H1 (cell line): ENCODE data around the gene NDST4. TPM values are rescaled to one million over a fixed set of nuclear protein-coding genes. Genes with fewer than 3 reads are reported as not detected.

Experiments used
- CTCF ChIA-PET: fragments of 300-600 bp; sonication (Branson Sonifier 250); formaldehyde crosslinking; loops from one replicate; lab custom pipeline; 2021; ENCODE audit not compliant: partially characterized antibody; lab: Charles Lee
- POLR2A ChIA-PET: fragments of 300-600 bp; sonication (Branson Sonifier 250); formaldehyde crosslinking; loops from one replicate; lab custom pipeline; 2021; ENCODE audit warnings: inconsistent platforms; ENCODE audit not compliant: partially characterized antibody; lab: Charles Lee
- DNase-seq, 2 experiments: peaks; one replicate each; pipeline versions ENCODE4 v3.0.0 to v3.0.0-alpha.2; 2010 to 2022; ENCODE audit warnings: low spot score in 2 of 2, low read depth in 1 of 2, mixed read lengths in 1 of 2
- FAIRE-seq: peaks from 2 replicates; lab custom pipeline; 2011; peaks lifted over from hg19 to GRCh38; lab: Jason Lieb, UNC
- H2AFZ ChIP-seq: 2 replicates; pipeline ENCODE4 v1.8.1; 2012; ENCODE audit warnings: low read length, inconsistent platforms
- H2AK5ac ChIP-seq: 2 replicates; pipeline ENCODE4 v1.6.1; 2013; ENCODE audit warnings: low read depth, low read length
- H2BK120ac ChIP-seq: replicated peaks from 2 replicates; pipeline ENCODE3; 2013; ENCODE audit warnings: low read depth, low read length, inconsistent platforms
- H2BK12ac ChIP-seq: 2 replicates; pipeline ENCODE4 v1.6.1; 2013; ENCODE audit warnings: low read depth, low read length
- H2BK15ac ChIP-seq: 2 replicates; pipeline ENCODE4 v1.6.1; 2013; ENCODE audit warnings: low read length
- H2BK20ac ChIP-seq: 2 replicates; pipeline ENCODE4 v1.6.1; 2013; ENCODE audit warnings: low read length
- H2BK5ac ChIP-seq: 2 replicates; pipeline ENCODE4 v1.6.1; 2013; ENCODE audit warnings: low read depth, low read length
- H3K14ac ChIP-seq: 2 replicates; pipeline ENCODE4 v1.6.1; 2013; ENCODE audit warnings: inconsistent platforms; ENCODE audit not compliant: insufficient read length
- H3K18ac ChIP-seq: 2 replicates; pipeline ENCODE4 v1.6.1; 2013; ENCODE audit warnings: low read length; ENCODE audit errors: extremely low read depth
- H3K23ac ChIP-seq: 2 replicates; pipeline ENCODE4 v1.6.1; 2013; ENCODE audit warnings: inconsistent platforms; ENCODE audit not compliant: insufficient read length
- H3K23me2 ChIP-seq: 2 replicates; pipeline ENCODE4 v1.6.1; 2013; ENCODE audit warnings: low read depth, low read length
- H3K27ac ChIP-seq: 2 replicates; pipeline ENCODE4 v1.6.1; 2011; ENCODE audit warnings: low read depth, low read length, inconsistent platforms
- H3K27me3 ChIP-seq, 4 experiments: replicated peaks in 1 of 4; 1 replicate in 1 of 4; 2 replicates in 3 of 4; pipeline versions ENCODE4 v1.6.1 to v1.8.1; 2011 to 2013; ENCODE audit warnings: low read length in 3 of 4, mild to moderate bottlenecking in 3 of 4, inconsistent platforms in 2 of 4, mixed read lengths in 2 of 4, moderate library complexity in 1 of 4; ENCODE audit not compliant: control insufficient read depth in 3 of 4, insufficient read depth in 3 of 4; ENCODE audit errors: extremely low read depth in 1 of 4
- H3K36me3 ChIP-seq, 4 experiments: 2 replicates each; pipeline versions ENCODE4 v1.6.1 to v1.8.1; 2011 to 2013; ENCODE audit warnings: mild to moderate bottlenecking in 4 of 4, low read length in 3 of 4, moderate library complexity in 2 of 4, control low read depth in 1 of 4, inconsistent platforms in 1 of 4; ENCODE audit not compliant: insufficient read depth in 4 of 4, control insufficient read depth in 2 of 4
- H3K4ac ChIP-seq: replicated peaks from 2 replicates; pipeline ENCODE3; 2013; ENCODE audit warnings: low read length, low read depth, mixed read lengths, inconsistent platforms; ENCODE audit not compliant: insufficient read length
- H3K4me1 ChIP-seq, 4 experiments: replicated peaks in 1 of 4; 1 replicate in 1 of 4; 2 replicates in 3 of 4; pipeline versions ENCODE4 v1.6.1 to v1.8.1; 2011 to 2013; ENCODE audit warnings: low read length in 3 of 4, inconsistent platforms in 2 of 4, mixed read lengths in 1 of 4; ENCODE audit not compliant: insufficient read depth in 4 of 4, control insufficient read depth in 3 of 4
- H3K4me2 ChIP-seq, 2 experiments: 2 replicates each; pipeline versions ENCODE4 v1.6.1 to v1.8.1; 2011 to 2013; ENCODE audit warnings: low read depth in 2 of 2, low read length in 2 of 2, control low read depth in 1 of 2, inconsistent platforms in 1 of 2, mild to moderate bottlenecking in 1 of 2; ENCODE audit not compliant: insufficient read depth in 1 of 2
- H3K4me3 ChIP-seq, 4 experiments: fragments of 200-600, 300-600 bp in 1 of 4; sonication (generic), shearing (Covaris generic), sonication (Bioruptor Twin) in 1 of 4; 2 replicates each; pipeline versions ENCODE4 v1.5.1 to v1.8.1; 2011 to 2016; ENCODE audit warnings: low read length in 4 of 4, low read depth in 3 of 4, control low read depth in 2 of 4, inconsistent platforms in 2 of 4, mild to moderate bottlenecking in 2 of 4, mixed read lengths in 1 of 4, moderate library complexity in 1 of 4; ENCODE audit not compliant: insufficient read depth in 2 of 4; ENCODE audit errors: extremely low read depth in 1 of 4
- H3K56ac ChIP-seq: replicated peaks from 2 replicates; pipeline ENCODE3; 2013; ENCODE audit warnings: low read depth, mild to moderate bottlenecking, mixed read lengths, low read length, inconsistent platforms; ENCODE audit not compliant: insufficient read length
- H3K79me1 ChIP-seq: 2 replicates; pipeline ENCODE4 v1.6.1; 2013; ENCODE audit warnings: low read depth, low read length, control low read depth
- H3K79me2 ChIP-seq, 2 experiments: 2 replicates each; pipeline versions ENCODE4 v1.6.1 to v1.8.1; 2012 to 2013; ENCODE audit warnings: low read length in 2 of 2, mild to moderate bottlenecking in 2 of 2, inconsistent platforms in 1 of 2; ENCODE audit not compliant: insufficient read depth in 2 of 2, control insufficient read depth in 1 of 2
- H3K9ac ChIP-seq, 4 experiments: replicated peaks in 1 of 4; 1 replicate in 1 of 4; 2 replicates in 3 of 4; pipeline versions ENCODE4 v1.6.1 to v1.8.1; 2011 to 2013; ENCODE audit warnings: low read depth in 3 of 4, low read length in 3 of 4, control low read depth in 2 of 4, mild to moderate bottlenecking in 2 of 4, moderate library complexity in 2 of 4, inconsistent platforms in 1 of 4; ENCODE audit errors: extremely low read depth in 1 of 4
- H3K9me3 ChIP-seq, 2 experiments: 2 replicates each; pipeline versions ENCODE4 v1.6.1 to v1.8.1; 2012 to 2013; ENCODE audit warnings: mild to moderate bottlenecking in 2 of 2, moderate library complexity in 2 of 2, control low read depth in 1 of 2, inconsistent platforms in 1 of 2, low read depth in 1 of 2, low read length in 1 of 2, mixed read lengths in 1 of 2; ENCODE audit not compliant: insufficient read depth in 2 of 2
- H4K20me1 ChIP-seq, 2 experiments: replicated peaks in 1 of 2; 2 replicates each; pipeline versions ENCODE3 to v1.8.1; 2011 to 2013; ENCODE audit warnings: inconsistent platforms in 2 of 2, low read length in 2 of 2, mild to moderate bottlenecking in 1 of 2; ENCODE audit not compliant: insufficient read depth in 2 of 2, control insufficient read depth in 1 of 2
- H4K5ac ChIP-seq: 2 replicates; pipeline ENCODE4 v1.6.1; 2013; ENCODE audit warnings: low read length, low read depth, mixed read lengths, inconsistent platforms; ENCODE audit not compliant: insufficient read length
- H4K8ac ChIP-seq: 2 replicates; pipeline ENCODE4 v1.8.0; 2013; ENCODE audit warnings: mild to moderate bottlenecking, moderate library complexity, low read length, inconsistent platforms; ENCODE audit not compliant: insufficient read depth; ENCODE audit errors: extremely low read depth
- H4K91ac ChIP-seq: replicated peaks from 2 replicates; pipeline ENCODE3; 2013; ENCODE audit warnings: low read length, mixed read lengths, inconsistent platforms; ENCODE audit not compliant: insufficient read length
- BRCA1 ChIP-seq: IDR thresholded peaks from 2 replicates; pipeline ENCODE4 v1.6.1; 2012; ENCODE audit warnings: low read depth, low read length, improper control_type of control experiment
- CBX8 ChIP-seq: fragments of 300-800, 300-1000 bp; sonication (generic); IDR thresholded peaks from 2 replicates; pipeline ENCODE4 v1.7.1; 2016; ENCODE audit warnings: low read depth, low read length, borderline replicate concordance
- CTBP2 ChIP-seq: IDR thresholded peaks from 2 replicates; pipeline ENCODE4 v1.7.0; 2011; ENCODE audit warnings: borderline replicate concordance, mild to moderate bottlenecking, moderate library complexity, mixed read lengths, low read length; ENCODE audit not compliant: insufficient read depth, insufficient read length
- EP300 ChIP-seq, 2 experiments: IDR thresholded peaks; 1 replicate in 1 of 2; 2 replicates in 1 of 2; pipeline ENCODE4 v1.6.1; 2011 to 2012; ENCODE audit warnings: low read depth in 2 of 2, low read length in 2 of 2, mild to moderate bottlenecking in 2 of 2, borderline replicate concordance in 1 of 2, inconsistent platforms in 1 of 2, moderate library complexity in 1 of 2
- FOSL1 ChIP-seq: IDR thresholded peaks from 2 replicates; pipeline ENCODE4 v1.6.1; 2011; ENCODE audit warnings: mild to moderate bottlenecking, low read depth, low read length, moderate library complexity; ENCODE audit not compliant: insufficient read depth
- HDAC2 ChIP-seq, 2 experiments: fragments of 300-600 bp in 1 of 2; sonication (generic) in 1 of 2; IDR thresholded peaks; 2 replicates each; pipeline ENCODE4 v1.6.1; 2011 to 2012; ENCODE audit warnings: low read depth in 2 of 2, low read length in 2 of 2, mild to moderate bottlenecking in 2 of 2, moderate library complexity in 2 of 2, borderline replicate concordance in 1 of 2, inconsistent platforms in 1 of 2
- HDAC6 ChIP-seq: IDR thresholded peaks from one replicate; pipeline ENCODE4 v1.7.1; 2012; ENCODE audit warnings: low read depth, mild to moderate bottlenecking, inconsistent platforms, low read length, moderate library complexity
- JUND ChIP-seq: IDR thresholded peaks from 2 replicates; pipeline ENCODE4 v1.6.1; 2011; ENCODE audit warnings: mild to moderate bottlenecking, improper control_type of control experiment, low read length
- NANOG ChIP-seq: IDR thresholded peaks from 2 replicates; pipeline ENCODE4 v1.6.1; 2011; ENCODE audit warnings: low read length, low read depth, mild to moderate bottlenecking, inconsistent platforms; ENCODE audit not compliant: insufficient read depth, poor library complexity, severe bottlenecking
- POLR2A ChIP-seq, 2 experiments: IDR thresholded peaks; 1 replicate in 1 of 2; 2 replicates in 1 of 2; pipeline ENCODE4 v1.6.1; 2011; ENCODE audit warnings: low read depth in 2 of 2, low read length in 2 of 2, mild to moderate bottlenecking in 2 of 2; ENCODE audit errors: control extremely low read depth in 1 of 2
- SAP30 ChIP-seq: fragments of 300-600 bp; sonication (generic); IDR thresholded peaks from 2 replicates; pipeline ENCODE4 v1.7.1; 2012; ENCODE audit warnings: low read length, moderate library complexity, mild to moderate bottlenecking, inconsistent platforms; ENCODE audit not compliant: insufficient read depth, insufficient replicate concordance
- SP4 ChIP-seq: IDR thresholded peaks from 2 replicates; pipeline ENCODE4 v1.6.1; 2012; ENCODE audit warnings: low read length, inconsistent platforms
- TEAD4 ChIP-seq: IDR thresholded peaks from 2 replicates; pipeline ENCODE4 v1.6.1; 2012; ENCODE audit warnings: low read depth, low read length, inconsistent platforms, mixed read lengths
- WGBS, 2 experiments: shearing (Covaris generic) in 1 of 2; methylation state at CpG; one replicate each; pipeline versions ENCODE4 v1.1.6 to v1.1.7; 2013 to 2015; ENCODE audit warnings: low lambda C conversion rate in 2 of 2, mixed read lengths in 2 of 2, inconsistent platforms in 1 of 2, low coverage in 1 of 2, missing lambda C conversion rate in 1 of 2; ENCODE audit not compliant: insufficient replicate concordance in 2 of 2, insufficient coverage in 1 of 2, insufficient read length in 1 of 2; ENCODE audit errors: extremely low coverage in 1 of 2, missing lambda C conversion rate in 1 of 2; 5-methylcytosine and 5-hydroxymethylcytosine counted together
- polyA plus RNA-seq, 7 experiments: library from polyadenylated mRNA; depleted of rRNA in 3 of 7; stranded (reverse) in 5 of 7; unstranded in 2 of 7; fragments of >200 nt in 5 of 7; fragments of 200-250 nt in 2 of 7; gene quantifications; 1 replicate in 5 of 7; 2 replicates in 1 of 7; 4 replicates in 1 of 7; pipeline versions ENCODE4 v1.2.1 to v1.2.3, GENCODE V29; 2011 to 2013; ENCODE audit warnings: missing spikeins in 2 of 7, mixed read lengths in 2 of 7
- total RNA-seq: library from RNA; stranded (reverse); fragmentation: NEBNext Ultra II Directional; extraction: Animal tissue kit (Norgen Biotek cat#: 25700); gene quantifications from 2 replicates; pipeline ENCODE4 v1.2.1, GENCODE V29; 2021

The NDST4 gene
- total and polyA plus RNA-seq, 2 of the 8 experiments (the other 6 are each of a cell fraction or from before 2014, with no cell fraction given), result 0.02 TPM; not detected in 1

GRCh38 chr4:114890773-114891172, 222.6 kb downstream of the NDST4 start:
- Histone ChIP-seq H3K4ac (no peak overlapping the region), H3K9ac (no peak overlapping the region), H3K27me3 (no peaks in the 10 kb centered on the region), H3K23me2 (no peaks in the 10 kb centered on the region), H4K91ac (no peak overlapping the region), H3K9me3 (0 out of 4 replicates have a peak, but pooled peaks cover 0 to 2% of the 10 kb centered on the region in 2 experiments), H4K8ac (no peak overlapping the region), H4K20me1 (no peaks in the 10 kb centered on the region), H4K5ac (no peak overlapping the region), H3K79me2 (no peaks in the 10 kb centered on the region), H2BK12ac (no peak overlapping the region), H3K36me3 (no peaks in the 10 kb centered on the region), H3K4me1 (no peaks in the 10 kb centered on the region), H3K79me1 (no peaks in the 10 kb centered on the region), H3K18ac (no peak overlapping the region), H2BK5ac (no peak overlapping the region), H2BK20ac (no peak overlapping the region), H2BK15ac (no peak overlapping the region), H2BK120ac (no peak overlapping the region), H3K14ac (no peak overlapping the region), H3K4me2 (no peak overlapping the region), H3K4me3 (no peak overlapping the region), H2AFZ (no peak overlapping the region), H3K23ac (no peak overlapping the region), H2AK5ac (no peak overlapping the region), H3K27ac (no peak overlapping the region), H3K56ac (no peak overlapping the region)
- ChIA-PET POLR2A (interaction anchor here (0.6 kb wide), 1 partner anchor 127 kb away, joined by 3 read pairs; no protein-coding TSS in a partner anchor), CTCF (no interaction called here)
- FAIRE-seq (no peak), DNase-seq (peak in 1 of 2 experiments; percentile 2)
- WGBS, 2 experiments, result 59% methylated on average over 1 of the region's 1 CpG; no CpG with 5 or more reads in 1 of the 2 experiments
- TF ChIP-seq SAP30 (no peak), POLR2A (IDR thresholded peaks at IDR 0.05; ENCODE audit: control extremely low read depth in 1 of 2, low read depth in 2 of 2, low read length in 2 of 2) (no peak), NANOG (no peak), EP300 (IDR thresholded peaks at IDR 0.05; ENCODE audit: borderline replicate concordance in 1 of 2, low read depth in 2 of 2, low read length in 2 of 2) (no peak), FOSL1 (no peak), HDAC2 (IDR thresholded peaks at IDR 0.05; ENCODE audit: borderline replicate concordance in 1 of 2, low read depth in 2 of 2, low read length in 2 of 2) (no peak), BRCA1 (no peak), CBX8 (no peak), SP4 (no peak), JUND (no peak), TEAD4 (no peak), HDAC6 (no peak), CTBP2 (no peak)
